Activated CD4-positive, alpha-beta T cell treated with anti-CD3 and anti-CD28 coated beads for 48 hours (primary cell): ENCODE results near the gene MDGA2.
"Not testable (repeated sequence)": the region's sequence is repeated elsewhere in the genome, so short reads cannot be mapped to it uniquely, and the experiment has no call there.

Experiments
- DNase-seq: peaks from one replicate; pipeline ENCODE4 v3.0.0-alpha.2; 2020

Gene MDGA2

DNA sequence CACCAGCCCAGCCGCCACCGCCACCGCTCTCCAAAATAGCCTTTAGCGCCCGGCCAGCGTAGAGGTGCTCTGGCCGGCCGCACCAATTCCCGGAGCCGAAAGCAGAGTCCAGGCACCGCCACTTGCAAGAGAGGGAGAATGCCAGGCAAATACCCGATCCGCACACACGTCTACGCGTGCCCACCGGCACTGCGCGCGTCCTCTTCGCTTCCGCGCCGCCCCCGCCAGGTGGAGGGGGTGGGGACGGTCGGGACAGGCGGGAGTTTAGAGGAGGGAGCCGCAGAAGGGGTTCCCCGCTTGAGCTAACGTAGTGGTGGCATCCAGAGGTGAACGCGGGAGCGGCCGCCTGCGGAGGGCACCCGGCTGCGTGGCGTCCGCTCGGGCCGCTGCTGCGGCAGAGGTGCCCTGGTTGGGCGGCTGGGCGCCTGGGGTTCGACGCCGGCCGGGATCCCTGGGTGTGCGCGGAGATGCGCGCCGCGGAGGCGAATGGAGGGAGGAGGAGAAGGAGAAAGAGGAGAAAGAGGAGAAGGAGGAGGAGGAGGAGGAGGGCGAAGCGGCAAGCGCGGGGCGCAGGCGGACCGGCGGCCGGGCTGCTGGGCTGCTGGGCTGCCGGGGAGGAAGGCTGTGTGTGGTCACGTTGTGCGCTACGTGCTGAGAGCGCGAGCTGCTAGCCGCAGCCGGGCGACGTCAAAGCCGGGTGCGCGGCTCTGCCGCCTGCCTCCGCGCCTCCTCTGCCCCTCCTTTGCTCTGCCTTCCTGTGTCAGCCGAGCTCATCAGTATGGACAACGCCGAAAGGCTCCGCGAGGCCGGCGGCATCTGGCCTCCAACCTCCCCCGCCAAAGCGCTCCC is at the start of gene MDGA2:
MDGA2 (minus strand) TSS at position 140 of the 849 bp plus-strand sequence.
- no peak for DNase-seq

GRCh38 chr14:47722929-47723693 is 47.7 kb upstream of the MDGA2 start:
- no peak for DNase-seq

DNA sequence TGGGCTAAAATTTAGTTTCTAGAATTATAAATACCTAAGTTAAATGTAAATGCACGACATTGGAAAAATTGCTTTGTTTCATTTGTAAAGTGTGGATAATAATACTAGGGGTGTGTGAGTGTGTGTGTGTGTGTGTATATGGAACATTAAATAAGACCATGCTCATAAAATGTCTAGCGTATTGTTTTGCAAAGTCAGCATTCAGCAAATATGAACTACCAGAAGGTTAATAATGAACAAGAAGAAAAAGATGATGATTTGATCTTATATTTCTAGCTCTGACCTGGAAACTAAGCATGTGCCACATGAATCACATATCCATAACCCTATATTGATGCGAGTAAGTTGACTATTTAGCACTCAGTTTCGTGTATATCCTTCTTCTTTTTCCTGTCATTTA is 44.9 kb upstream of the MDGA2 start:
- DNase-seq, result no peak

DNA sequence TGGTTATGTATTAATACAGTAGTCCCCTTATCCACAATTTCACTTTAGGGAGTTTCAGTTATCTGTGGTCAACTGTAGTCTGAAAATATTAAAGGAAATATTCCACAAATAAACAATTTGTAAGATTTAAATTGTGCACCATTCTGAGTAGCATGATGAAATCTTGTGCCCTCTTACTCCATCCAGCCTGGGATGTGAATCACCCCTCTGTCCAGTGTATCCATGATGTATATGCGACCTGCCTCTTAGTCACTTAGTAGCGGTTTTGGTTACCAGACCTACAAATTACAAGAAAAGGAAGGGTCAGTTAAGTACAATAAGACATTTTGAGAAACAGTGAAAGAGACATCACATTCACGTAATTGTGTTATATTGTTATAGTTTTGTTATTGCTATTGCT is 39.9 kb upstream of the MDGA2 start:
- no peak for DNase-seq

DNA sequence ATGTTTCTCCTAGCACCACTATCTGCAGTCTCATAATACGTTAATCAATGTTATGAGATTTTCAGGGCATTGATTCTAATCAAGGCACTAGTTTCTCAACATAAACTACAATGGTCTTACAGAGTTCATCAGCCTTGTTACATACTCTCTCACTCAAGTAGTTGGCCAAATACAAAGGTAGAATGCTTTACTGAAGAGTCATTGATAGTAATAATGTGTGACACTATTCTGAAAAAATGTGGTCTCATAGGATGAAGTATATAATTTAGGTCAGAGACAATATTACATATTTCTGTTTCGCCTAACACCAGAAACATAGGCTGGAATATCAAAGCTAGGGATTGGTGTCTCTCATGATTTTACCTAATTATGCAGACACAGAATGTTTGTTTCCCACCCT is 35.2 kb upstream of the MDGA2 start:
- DNase-seq, result no peak

GRCh38 chr14:47705683-47706082 is 30.3 kb upstream of the MDGA2 start:
- DNase-seq, result no peak

DNA sequence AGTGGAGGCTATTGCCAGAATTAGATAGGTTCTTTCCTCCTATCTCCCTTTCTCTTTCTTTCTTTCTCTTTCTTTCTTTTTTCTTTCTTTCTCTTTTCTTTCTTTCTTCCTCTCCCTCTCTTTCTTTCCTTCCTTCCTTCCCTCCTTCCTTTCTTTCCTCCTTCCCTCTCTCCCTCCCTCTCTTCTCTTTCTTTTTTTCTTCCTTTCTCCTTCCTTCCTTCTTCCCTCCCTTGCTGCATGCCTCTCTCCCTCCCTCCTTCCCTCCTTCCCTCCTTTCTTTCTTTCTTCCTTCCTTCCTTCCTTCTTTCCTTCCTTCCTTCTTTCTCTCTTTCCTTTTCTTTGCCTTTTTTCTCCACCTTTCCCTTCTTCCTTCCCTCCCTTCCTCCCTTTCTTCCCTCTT is 16.4 kb upstream of the MDGA2 start:
- DNase-seq, result no peak

DNA sequence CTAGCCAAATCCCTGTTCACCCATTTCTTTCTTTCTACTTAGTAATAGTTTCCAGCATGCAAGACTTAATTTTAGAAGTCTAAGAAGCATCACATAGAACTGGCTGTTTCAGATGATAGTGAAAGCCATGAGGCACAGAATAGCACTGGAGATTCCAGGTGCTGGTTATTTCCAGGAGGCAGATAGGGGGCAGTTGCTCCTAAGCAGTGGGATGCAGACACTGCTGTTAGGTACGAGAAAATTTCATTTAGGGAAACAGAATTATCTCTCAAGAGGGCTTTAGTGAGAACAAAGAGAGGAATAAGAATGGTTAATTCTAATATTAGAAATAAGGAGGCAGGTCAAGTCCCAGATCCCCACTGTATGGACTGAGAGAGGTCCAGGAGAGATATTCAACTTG is 3.6 kb upstream of the MDGA2 start:
- no peak for DNase-seq

DNA sequence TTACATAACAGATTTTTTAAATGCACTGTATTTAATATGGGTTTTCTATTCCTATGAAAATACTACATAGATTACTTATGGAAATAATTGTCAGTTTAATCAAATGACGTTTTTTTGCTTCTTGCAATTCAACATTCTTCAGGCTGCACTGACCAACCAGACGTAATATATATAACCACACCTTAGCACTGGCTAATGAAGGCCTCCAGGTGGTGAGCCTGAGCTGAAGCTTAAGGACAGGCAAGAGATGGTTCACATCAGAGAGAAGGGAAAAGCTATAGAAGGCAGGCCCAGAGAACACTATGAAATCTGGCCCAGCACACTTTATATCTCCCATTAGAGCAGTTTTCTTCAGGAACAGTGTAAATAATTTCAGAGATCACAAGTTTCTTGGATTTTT is 2.8 kb upstream of the MDGA2 start:
- DNase-seq, result no peak

- no peak for DNase-seq
These were observed 861 bp upstream of the MDGA2 start for GRCh38 chr14:47676315-47676617.

DNA sequence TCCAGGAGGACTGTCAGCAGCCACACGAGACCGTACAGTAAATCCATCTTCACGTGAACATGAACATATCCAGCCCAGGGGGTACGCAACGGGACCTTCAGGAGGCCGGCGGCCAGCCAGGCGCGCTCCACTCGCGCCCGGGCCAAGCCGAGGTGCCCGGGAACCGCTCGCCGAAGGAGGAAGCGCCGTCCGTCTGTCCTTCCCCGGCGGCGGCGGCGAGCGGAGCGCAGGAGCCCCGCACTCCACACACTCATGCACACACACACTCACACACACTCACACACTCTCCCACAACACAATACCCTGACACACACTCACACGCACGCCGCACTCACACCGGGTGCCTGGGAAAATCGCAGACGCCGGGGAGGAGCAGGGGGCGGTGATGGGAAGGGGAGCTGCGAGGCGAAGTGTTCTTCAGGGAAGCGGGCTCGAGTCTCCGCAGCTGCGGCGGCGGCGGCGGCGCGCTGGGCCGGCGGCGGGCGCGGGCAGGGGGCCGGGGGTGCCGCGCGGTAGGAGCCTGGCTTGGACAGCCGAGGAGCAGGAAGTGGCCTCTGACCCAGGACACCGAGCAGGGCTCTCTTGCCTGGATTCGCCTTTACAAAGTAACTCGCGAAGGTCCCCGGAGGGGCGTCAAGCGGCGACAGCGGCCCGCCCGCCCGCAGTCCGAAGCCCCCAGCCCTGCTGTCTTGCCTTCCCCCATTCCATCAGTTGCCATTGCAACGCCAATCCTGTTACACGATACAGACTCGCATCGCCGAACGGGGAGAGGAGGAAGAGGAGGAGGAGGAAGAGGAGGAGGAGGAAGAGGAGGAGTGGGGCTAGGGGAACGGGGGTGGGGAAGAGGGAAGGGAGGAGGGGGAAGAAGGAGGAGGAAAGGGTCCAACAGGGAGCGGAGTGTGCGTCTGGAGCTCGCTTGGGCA is 601 bp downstream of the MDGA2 start:
- no peak for DNase-seq

- no peak for DNase-seq
These were observed 1.3 kb downstream of the MDGA2 start for GRCh38 chr14:47674148-47674542.

- no peak for DNase-seq
These were observed 9.9 kb downstream of the MDGA2 start for GRCh38 chr14:47665337-47666134.

DNA sequence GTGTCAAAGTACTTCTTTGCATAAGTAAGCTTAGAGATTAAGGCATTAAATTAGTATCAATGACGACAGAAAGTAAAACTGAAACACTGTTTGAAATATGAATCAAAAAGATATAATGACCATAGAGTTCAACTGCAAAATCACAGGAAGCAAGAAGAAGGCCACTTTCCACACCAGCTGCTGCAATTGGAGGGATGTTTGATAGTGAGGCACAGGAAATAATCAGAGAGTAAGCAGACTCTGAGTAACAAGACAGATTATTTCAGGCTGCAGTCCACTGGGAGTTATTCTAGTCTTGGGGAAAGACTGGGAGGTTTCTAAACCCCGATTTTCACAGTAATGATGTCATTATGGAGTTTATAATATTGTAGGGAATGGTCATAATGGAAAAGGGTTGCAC is 12.9 kb downstream of the MDGA2 start:
- no peak for DNase-seq

DNA sequence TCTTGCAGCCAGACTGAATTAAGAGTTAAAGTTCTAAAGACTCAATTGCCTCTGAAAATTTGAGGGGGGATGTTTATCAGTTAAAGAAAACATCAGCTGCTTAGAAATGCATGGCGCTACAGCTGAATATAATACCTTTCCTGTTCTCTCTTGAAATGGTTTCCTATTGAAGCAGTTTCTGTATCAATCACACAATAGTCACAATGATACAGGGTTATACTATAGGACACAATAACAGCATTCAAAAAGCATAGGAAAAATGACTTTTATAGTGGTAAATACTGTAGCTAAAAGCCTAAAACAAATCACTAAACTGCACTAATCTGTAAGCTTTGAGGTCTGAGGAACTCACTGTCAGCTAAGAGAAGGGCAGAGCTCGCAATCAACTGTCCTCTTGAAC is 15.2 kb downstream of the MDGA2 start:
- no peak for DNase-seq

- DNase-seq, result no peak
These were observed 17.4 kb downstream of the MDGA2 start for GRCh38 chr14:47658041-47658440.

GRCh38 chr14:47657143-47657542 is 18.3 kb downstream of the MDGA2 start:
- DNase-seq, result no peak

- no peak for DNase-seq
These were observed 24.1 kb downstream of the MDGA2 start for GRCh38 chr14:47651337-47651736.

DNA sequence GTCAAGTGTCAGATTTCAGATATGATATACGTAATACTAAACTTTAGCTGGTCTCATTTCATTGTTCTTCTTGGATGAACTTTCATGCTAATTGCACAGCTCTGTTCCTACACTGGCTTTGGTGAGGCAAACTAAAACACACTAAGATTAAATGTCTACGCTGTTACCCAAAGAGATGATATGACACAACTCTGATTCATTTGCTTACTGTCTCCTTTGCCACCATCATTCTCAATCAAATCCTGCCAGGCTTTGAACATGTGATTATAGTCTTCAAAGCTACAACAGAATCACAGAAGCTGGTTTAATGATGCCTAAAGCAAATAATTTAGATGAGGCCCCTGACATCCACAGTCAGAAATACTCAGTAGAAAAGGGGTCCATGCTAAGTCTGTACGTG is 37.7 kb downstream of the MDGA2 start:
- no peak for DNase-seq

GRCh38 chr14:47626151-47627035 is 49.0 kb downstream of the MDGA2 start:
- DNase-seq, result no peak

DNA sequence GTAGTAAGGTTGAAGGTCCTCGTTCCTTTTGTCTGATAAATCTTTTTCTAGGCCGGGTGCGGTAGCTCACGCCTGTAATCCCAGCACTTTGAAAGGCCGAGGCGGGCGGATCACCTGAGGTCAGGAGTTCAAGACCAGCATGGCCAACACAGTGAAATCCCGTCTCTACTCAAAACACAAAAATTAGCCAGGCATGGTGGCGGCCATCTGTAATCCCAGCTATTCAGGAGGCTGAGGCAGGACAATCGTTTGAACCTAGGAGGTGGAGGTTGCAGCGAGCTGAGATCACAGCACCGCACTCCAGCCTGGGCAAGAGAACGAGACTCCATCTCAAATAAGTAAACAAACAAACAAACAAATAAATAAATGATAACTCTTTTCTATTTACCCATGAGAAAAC is 51.3 kb downstream of the MDGA2 start:
- not testable (repeated sequence) for DNase-seq

DNA sequence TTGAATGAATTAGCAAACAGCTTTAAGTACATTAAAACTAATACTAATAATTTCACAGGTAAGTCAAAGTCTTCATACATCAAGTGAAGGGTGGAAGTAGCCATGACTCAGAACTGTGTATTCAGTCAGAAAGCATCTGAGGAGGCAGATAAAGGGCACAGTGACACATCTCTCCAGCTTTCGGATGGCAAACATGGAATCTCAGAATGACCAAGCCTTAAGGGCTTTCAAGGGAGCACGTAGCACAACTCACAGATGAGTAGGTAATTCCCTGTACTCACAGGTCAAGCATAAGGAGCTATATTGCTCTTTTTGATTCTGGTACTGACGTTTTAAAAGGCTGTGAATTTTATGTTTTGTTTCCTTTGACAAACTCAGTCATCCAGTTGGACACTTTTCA is 56.0 kb downstream of the MDGA2 start:
- DNase-seq, result no peak
